Measurements from ENCODE around the gene EPN2. TPM values are rescaled to one million over a fixed set of nuclear protein-coding genes. Genes with fewer than 3 reads are reported as not detected.
"Not testable (repeated sequence)": the region's sequence is repeated elsewhere in the genome, so short reads cannot be mapped to it uniquely, and the experiment has no call there.

Gene EPN2
- total RNA-seq, 4 donors from 2014 or later = 21.8 to 32.3 (median 24.7) TPM

DNA sequence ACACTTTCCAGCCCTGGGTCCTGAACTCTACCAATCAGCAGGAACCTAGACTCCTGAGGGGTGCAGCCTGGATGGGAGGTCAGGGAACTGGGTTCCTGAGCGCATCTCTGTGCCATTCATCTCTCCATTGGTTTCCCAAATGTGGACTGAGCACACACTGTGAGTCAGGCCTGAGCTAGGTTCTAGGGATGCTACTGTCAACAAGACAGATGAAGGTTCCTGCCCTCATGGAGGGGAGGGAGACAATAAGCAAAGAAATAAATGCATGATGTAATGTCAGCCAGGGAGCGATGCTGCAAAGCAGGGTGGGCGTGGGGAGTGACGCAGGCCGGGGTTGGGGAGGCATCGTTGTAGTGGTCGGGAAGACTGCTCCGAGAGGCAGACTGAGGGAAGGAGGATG is 17.0 kb upstream of the EPN2 start:
- H3K4me1 ChIP-seq; H3K27me3 ChIP-seq; H3K27ac ChIP-seq; H3K9me3 ChIP-seq; intact Hi-C loops (cut with DNase I); H3K36me3 ChIP-seq; H3K4me3 ChIP-seq (replicated peaks in 1 of 3); DNase-seq: not testable (repeated sequence)
- no CpG with 5 or more reads among the region's 8 CpGs for whole genome bisulfite sequencing, 2 donors

DNA sequence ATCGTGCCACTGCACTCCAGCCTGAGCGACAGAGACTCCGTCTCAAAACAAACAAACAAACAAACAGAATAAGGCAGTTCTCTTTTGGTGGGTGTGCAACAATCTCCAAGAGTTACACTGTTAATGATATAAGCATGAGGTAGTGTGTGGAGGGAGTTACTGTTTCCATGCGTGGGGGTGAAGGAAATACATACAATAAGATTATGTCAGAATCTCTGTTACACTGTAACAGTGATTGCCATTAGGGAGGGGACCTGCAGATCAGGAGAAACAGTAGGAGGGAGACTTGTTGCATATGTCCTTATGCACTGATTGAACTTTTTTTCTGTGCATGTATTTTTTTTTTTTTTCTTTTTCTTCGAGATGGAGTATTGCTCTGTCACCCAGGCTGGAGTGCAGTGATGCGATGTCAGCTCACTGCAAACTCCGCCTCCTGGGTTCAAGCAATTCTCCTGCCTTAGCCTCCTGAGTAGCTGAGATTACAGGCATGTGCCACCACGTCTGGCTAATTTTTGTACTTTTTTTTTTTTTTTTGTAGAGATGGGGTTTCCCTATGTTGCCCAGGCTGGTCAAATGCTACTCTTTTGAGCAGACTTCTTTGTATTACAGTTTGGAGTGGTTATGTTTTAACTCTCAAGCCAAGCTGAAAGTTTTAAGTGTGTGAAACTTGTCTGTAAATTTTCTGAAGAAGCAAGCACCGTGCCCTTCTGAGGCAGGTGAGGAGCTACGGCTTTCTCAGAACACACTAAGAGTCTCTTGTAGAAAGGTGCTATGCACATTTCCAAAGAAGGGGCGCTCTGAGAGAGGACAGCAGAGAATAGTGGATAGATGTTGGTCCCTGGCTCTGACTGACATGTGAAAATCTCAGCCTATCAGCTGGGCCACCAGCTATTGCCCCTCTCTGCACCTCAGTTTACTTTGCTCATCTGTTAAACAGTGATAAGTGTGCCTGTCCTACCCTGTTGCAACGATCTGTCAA is 10.3 kb upstream of the EPN2 start:
- H3K4me1 ChIP-seq; H3K27ac ChIP-seq; H3K9me3 ChIP-seq; H3K4me3 ChIP-seq (replicated peaks in 1 of 3); DNase-seq; H3K27me3 ChIP-seq; H3K36me3 ChIP-seq; intact Hi-C loops (cut with DNase I): not testable (repeated sequence)
- no CpG with 5 or more reads among the region's 12 CpGs for WGBS, 2 donors

- H3K27ac ChIP-seq; H3K9me3 ChIP-seq; H3K36me3 ChIP-seq; H3K27me3 ChIP-seq; intact Hi-C loops (cut with DNase I); H3K4me3 ChIP-seq (replicated peaks in 1 of 3); DNase-seq: not testable (repeated sequence)
- whole genome bisulfite sequencing, 2 donors = 83 to 88% methylated on average over 3 to 4 of the region's 6 CpGs
- peaks cover 11% of the 10 kb centered on the region in 2 donors for H3K4me1 ChIP-seq
Observed at GRCh38 chr17:19234676-19235075, 2.5 kb upstream of the EPN2 start.

DNA sequence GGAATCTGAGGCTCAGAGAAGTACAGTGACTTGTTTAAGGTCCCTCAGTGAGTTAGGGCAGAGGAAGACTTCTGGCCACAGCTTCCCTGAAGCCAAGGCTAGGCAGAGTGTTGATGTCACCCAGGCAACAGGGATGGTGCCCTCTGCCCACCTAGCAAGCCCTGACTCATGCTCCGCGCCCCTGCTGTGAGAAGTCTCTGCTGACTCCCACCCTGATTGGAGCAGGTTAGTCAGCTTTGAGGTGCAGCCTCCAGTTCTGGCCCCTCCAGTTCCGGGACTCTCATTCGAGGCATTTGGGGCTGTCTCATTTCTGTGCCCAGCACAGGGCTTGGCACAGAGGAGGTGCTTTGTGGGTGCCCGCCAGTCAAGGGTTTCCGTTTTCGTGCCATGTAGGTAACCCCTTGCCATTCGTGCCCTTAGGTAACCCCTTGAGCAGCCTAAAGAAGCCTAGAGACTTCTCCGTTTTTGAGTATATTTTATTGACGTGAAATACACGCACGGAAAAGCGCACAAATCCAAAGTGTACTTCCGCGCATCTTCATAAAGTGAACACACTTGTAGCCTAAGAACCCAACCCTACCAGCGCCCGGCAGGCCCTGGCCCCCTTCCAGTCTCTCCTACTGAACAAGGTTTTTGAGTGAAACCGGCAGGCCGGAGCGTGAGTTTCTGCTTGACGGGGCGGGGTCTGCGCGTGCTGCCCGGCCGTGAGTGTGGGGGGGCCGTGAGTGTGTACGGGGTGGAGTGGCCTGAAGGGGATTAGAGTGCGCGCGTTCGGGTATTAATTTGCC is 621 bp upstream of the EPN2 start:
- peaks cover 11% of the 10 kb centered on the region in 2 donors for H3K4me1 ChIP-seq
- H3K27ac ChIP-seq; DNase-seq; H3K9me3 ChIP-seq; H3K36me3 ChIP-seq; H3K27me3 ChIP-seq; intact Hi-C loops (cut with DNase I); H3K4me3 ChIP-seq (replicated peaks in 1 of 3): not testable (repeated sequence)
- no CpG with 5 or more reads among the region's 32 CpGs for WGBS, 2 donors

GRCh38 chr17:19237389-19238166 is 412 bp downstream of the EPN2 start:
- Histone ChIP-seq H3K4me3 (replicated peaks in 1 of 3) (peak overlapping the region; percentile 57 to 93 (median 83)), H3K9me3 (no peaks in the 10 kb centered on the region), H3K27me3 (no peaks in the 10 kb centered on the region), H3K36me3 (no peaks in the 10 kb centered on the region), H3K4me1 (peaks cover 17 to 20% of the 10 kb centered on the region in 2 donors), H3K27ac (peak overlapping the region; percentile 83 to 94 (median 90))
- intact Hi-C loops (cut with DNase I) = no loop called here
- TF ChIP-seq POLR2A (IDR thresholded peaks at IDR 0.05) (peak in 1 of 2 donors; percentile 75), CTCF (IDR thresholded peaks at IDR 0.05) (peak in 2 of 6 experiments; percentile 18 to 41)
- DNase-seq = peak; percentile 33 to 59
- 0 to 2% methylated on average over 21 to 29 of the region's 60 CpGs for WGBS, 2 donors

DNA sequence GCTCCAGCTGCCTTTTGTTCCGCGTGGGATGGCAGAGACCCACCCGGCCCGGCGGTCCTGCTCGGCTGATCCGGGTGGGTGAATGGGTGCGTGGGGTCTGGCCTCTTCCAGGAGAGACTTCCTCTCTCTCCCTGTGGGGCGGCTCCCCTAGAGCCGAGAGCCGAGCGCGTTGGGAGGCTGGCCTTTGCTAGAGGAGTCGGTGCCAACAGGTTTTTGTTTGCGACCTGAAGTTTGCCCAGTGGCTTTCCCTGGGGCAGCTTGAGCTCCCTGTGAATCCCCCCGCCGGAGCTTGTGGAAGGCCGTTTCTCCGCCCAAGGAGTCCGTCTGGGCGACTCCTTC is 970 bp downstream of the EPN2 start:
- intact Hi-C loops (cut with DNase I) = no loop called here
- peak; percentile 50 to 59 for DNase-seq
- no peak for TF ChIP-seq POLR2A (IDR thresholded peaks at IDR 0.05)
- TF ChIP-seq CTCF (IDR thresholded peaks at IDR 0.05) = no peak
- no peaks in the 10 kb centered on the region for H3K27me3 ChIP-seq
- peak overlapping the region; percentile 57 to 93 (median 83) for H3K4me3 ChIP-seq (replicated peaks in 1 of 3)
- H3K36me3 ChIP-seq = no peaks in the 10 kb centered on the region
- no peaks in the 10 kb centered on the region for H3K9me3 ChIP-seq
- peak overlapping the region; percentile 59 to 94 (median 90) for H3K27ac ChIP-seq
- WGBS, 2 donors = 3 to 9% methylated on average over 5 to 6 of the region's 21 CpGs
- H3K4me1 ChIP-seq = peaks cover 21 to 25% of the 10 kb centered on the region in 2 donors

All from thyroid gland (tissue), 4 donors.